Bronchial epithelial cell (primary cell): ENCODE data around the gene ATG10. TPM values are rescaled to one million over a fixed set of nuclear protein-coding genes. Genes with fewer than 3 reads are reported as not detected.

ENCODE experiments used
- DNase-seq: peaks from one replicate; pipeline ENCODE4 v3.0.0-alpha.2; 2010; ENCODE audit warnings: low read depth
- FAIRE-seq: peaks from 2 replicates; lab custom pipeline; 2011; peaks lifted over from hg19 to GRCh38; lab: Jason Lieb, UNC
- H3K27me3 ChIP-seq: 2 replicates; pipeline ENCODE4 v1.5.1; 2011; ENCODE audit warnings: low read length; ENCODE audit not compliant: control insufficient read depth, insufficient read depth
- H3K36me3 ChIP-seq: 2 replicates; pipeline ENCODE4 v1.5.1; 2011; ENCODE audit warnings: low read length; ENCODE audit not compliant: control insufficient read depth, insufficient read depth
- H3K4me3 ChIP-seq: 2 replicates; pipeline ENCODE4 v1.5.1; 2011; ENCODE audit warnings: mild to moderate bottlenecking, low read depth, low read length, control low read depth
- total RNA-seq: library from RNA; depleted of rRNA; stranded (reverse); fragments of >200 nt; gene quantifications from 2 replicates; pipeline ENCODE4 v1.2.1, GENCODE V29; 2014
- TF ChIP-seq, protein P1 (sequence below): IDR thresholded peaks from 2 replicates; pipeline ENCODE4 v1.5.1; 2011; ENCODE audit warnings: mild to moderate bottlenecking, moderate library complexity, low read length, control low read depth, inconsistent platforms; ENCODE audit not compliant: insufficient read depth, severe bottlenecking

ATG10 gene
- total RNA-seq, 1 donor from 2014 or later = 9.7 TPM

DNA sequence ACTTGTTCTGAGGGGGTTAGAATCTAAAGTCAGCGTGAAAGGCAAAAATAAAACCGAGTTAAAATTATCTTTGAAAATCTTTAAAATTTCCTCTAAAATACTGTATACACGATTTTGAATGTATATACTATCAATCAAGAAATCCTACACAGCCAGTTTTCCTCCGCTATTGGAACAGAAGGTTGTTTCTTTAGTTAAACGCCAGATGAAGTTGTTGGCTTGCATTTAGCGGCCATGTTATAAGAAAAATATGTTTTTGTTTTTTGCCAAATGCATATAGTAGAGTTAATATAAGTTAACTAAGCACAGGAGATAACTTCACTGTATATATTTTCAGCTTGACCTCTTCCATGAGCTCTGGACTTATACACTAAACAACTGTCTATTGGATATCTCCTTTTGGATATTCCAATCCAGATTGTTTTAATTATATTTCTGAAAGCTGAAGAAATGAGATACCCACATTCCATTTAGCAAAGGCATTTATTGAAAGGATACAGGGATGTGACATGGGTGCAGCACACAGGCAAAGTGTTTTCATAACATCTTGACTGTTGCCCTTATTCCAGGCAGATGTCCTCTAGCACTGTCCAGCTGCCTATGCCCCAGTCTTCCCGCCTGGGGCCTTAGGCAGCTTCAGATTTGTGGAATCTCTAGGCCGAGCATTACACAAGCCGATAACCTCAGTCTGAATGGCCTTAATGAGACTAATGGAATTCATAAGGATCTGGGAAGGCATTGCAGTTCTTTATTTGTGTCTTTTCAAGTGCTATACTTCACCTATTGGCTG, 10.0 kb upstream of the ATG10 start:
- no peak for FAIRE-seq

DNA sequence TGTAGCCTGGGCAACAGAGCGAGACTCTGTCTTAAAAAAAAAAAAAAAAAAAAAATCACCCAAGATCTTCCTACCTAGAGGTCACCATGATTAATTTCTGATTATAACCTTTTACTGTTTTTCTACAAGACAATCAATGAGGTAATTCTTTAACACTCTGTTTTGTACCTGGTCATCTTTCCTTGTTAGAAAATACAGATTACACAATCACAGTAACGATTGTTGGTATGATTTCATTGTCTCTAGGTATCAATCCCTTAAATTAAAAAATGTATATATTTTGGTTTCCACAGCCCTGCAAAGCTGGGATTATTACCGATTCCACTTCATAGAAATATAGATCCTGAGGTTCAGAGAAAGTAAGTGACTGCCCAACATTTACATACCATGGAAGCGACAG, 8.3 kb upstream of the ATG10 start:
- Histone ChIP-seq H3K27me3 (no peaks in the 10 kb centered on the region), H3K4me3 (no peak overlapping the region), H3K36me3 (no peaks in the 10 kb centered on the region)
- TF ChIP-seq, protein P1, sequence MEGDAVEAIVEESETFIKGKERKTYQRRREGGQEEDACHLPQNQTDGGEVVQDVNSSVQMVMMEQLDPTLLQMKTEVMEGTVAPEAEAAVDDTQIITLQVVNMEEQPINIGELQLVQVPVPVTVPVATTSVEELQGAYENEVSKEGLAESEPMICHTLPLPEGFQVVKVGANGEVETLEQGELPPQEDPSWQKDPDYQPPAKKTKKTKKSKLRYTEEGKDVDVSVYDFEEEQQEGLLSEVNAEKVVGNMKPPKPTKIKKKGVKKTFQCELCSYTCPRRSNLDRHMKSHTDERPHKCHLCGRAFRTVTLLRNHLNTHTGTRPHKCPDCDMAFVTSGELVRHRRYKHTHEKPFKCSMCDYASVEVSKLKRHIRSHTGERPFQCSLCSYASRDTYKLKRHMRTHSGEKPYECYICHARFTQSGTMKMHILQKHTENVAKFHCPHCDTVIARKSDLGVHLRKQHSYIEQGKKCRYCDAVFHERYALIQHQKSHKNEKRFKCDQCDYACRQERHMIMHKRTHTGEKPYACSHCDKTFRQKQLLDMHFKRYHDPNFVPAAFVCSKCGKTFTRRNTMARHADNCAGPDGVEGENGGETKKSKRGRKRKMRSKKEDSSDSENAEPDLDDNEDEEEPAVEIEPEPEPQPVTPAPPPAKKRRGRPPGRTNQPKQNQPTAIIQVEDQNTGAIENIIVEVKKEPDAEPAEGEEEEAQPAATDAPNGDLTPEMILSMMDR = no peak
- FAIRE-seq (no peak), DNase-seq (no peak)

More for the DNA sequence above, 10.0 kb upstream of the ATG10 start:
- Histone ChIP-seq H3K4me3 (no peak overlapping the region), H3K27me3 (no peaks in the 10 kb centered on the region), H3K36me3 (no peaks in the 10 kb centered on the region)
- TF ChIP-seq, protein P1 = no peak
- no peak for DNase-seq

DNA sequence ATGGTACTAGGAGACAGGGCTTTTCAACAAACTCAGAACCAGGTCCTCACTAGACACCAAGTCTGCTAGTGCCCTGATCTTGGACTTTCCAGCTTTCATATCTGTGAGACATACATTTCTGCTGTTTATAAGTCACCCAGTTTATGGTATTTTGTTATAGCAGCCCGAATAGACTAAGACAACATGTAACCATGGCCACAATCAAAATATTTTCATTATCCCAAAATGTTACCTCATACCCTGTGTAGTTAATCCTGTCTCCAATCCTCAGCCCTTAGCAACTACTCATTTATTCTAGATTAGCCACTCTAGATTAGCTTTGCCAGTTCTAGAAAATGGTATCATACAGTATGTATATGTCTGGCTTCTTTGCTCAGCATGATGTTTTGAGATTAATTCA, 6.3 kb upstream of the ATG10 start:
- peak; percentile 12 for DNase-seq
- TF ChIP-seq, protein P1 = no peak
- FAIRE-seq = no peak
- H3K27me3 ChIP-seq = no peaks in the 10 kb centered on the region
- no peaks in the 10 kb centered on the region for H3K36me3 ChIP-seq
- H3K4me3 ChIP-seq = no peak overlapping the region

DNA sequence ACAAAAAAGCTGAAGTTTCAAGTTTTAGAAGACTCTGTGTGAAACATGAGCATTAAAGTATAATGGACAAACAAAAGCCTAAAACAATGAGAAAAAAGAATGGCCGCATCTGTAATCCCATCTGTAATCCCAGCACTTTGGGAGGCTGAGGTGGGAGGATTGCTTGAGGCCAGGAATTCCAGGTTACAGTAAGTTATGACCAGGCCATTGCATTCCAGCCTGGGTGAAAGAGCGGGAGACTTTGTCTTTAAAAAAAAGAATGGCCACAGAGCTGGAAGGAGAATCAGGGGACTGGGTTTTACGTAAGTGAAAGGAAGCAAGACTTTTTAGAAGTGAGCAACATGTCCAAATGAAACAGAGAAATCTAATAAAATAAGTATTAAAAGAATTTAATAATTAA, 2.6 kb upstream of the ATG10 start:
- TF ChIP-seq, protein P1 = no peak
- FAIRE-seq (no peak), DNase-seq (no peak)
- no peaks in the 10 kb centered on the region for H3K27me3 ChIP-seq
- no peak overlapping the region for H3K4me3 ChIP-seq
- H3K36me3 ChIP-seq = no peaks in the 10 kb centered on the region

DNA sequence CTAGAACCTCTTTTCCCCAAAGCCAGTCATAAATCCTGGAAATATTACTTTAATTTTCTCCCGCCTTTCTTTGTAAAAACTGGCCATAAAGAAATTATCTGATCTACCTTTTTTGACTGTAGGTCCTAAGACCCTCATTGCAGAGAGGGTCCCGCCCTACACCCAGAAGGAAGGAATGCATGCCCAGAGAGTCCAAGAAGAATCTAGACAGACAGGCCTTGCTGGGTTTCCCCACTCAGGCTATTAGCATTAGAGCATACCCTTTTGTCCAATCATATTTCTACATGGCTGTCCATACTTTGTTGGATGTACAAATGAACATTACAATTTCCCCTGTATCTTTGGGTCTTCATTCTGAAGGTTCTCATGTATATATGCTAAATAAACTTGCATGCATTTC, 1.9 kb upstream of the ATG10 start:
- TF ChIP-seq, protein P1 = no peak
- Histone ChIP-seq H3K36me3 (no peaks in the 10 kb centered on the region), H3K27me3 (no peaks in the 10 kb centered on the region), H3K4me3 (no peak overlapping the region)
- FAIRE-seq (no peak), DNase-seq (no peak)
